GM12864 (cell line): ENCODE data around the gene CELSR1.

Source experiments
- DNase-seq: peaks from one replicate; pipeline ENCODE4 v3.0.0-alpha.2; 2011; ENCODE audit warnings: low read depth
- H3K4me3 ChIP-seq: 2 replicates; pipeline ENCODE4 v1.5.1; 2011; ENCODE audit warnings: mild to moderate bottlenecking, low read depth, low read length, control low read depth
- TF ChIP-seq, protein P1 (sequence below): IDR thresholded peaks from 2 replicates; pipeline ENCODE4 v1.5.1; 2011; ENCODE audit warnings: low read depth, mild to moderate bottlenecking, moderate library complexity, low read length, control low read depth, inconsistent platforms; ENCODE audit errors: missing control alignments

The CELSR1 gene, protein sequence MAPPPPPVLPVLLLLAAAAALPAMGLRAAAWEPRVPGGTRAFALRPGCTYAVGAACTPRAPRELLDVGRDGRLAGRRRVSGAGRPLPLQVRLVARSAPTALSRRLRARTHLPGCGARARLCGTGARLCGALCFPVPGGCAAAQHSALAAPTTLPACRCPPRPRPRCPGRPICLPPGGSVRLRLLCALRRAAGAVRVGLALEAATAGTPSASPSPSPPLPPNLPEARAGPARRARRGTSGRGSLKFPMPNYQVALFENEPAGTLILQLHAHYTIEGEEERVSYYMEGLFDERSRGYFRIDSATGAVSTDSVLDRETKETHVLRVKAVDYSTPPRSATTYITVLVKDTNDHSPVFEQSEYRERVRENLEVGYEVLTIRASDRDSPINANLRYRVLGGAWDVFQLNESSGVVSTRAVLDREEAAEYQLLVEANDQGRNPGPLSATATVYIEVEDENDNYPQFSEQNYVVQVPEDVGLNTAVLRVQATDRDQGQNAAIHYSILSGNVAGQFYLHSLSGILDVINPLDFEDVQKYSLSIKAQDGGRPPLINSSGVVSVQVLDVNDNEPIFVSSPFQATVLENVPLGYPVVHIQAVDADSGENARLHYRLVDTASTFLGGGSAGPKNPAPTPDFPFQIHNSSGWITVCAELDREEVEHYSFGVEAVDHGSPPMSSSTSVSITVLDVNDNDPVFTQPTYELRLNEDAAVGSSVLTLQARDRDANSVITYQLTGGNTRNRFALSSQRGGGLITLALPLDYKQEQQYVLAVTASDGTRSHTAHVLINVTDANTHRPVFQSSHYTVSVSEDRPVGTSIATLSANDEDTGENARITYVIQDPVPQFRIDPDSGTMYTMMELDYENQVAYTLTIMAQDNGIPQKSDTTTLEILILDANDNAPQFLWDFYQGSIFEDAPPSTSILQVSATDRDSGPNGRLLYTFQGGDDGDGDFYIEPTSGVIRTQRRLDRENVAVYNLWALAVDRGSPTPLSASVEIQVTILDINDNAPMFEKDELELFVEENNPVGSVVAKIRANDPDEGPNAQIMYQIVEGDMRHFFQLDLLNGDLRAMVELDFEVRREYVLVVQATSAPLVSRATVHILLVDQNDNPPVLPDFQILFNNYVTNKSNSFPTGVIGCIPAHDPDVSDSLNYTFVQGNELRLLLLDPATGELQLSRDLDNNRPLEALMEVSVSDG (N-terminal part only)

DNA sequence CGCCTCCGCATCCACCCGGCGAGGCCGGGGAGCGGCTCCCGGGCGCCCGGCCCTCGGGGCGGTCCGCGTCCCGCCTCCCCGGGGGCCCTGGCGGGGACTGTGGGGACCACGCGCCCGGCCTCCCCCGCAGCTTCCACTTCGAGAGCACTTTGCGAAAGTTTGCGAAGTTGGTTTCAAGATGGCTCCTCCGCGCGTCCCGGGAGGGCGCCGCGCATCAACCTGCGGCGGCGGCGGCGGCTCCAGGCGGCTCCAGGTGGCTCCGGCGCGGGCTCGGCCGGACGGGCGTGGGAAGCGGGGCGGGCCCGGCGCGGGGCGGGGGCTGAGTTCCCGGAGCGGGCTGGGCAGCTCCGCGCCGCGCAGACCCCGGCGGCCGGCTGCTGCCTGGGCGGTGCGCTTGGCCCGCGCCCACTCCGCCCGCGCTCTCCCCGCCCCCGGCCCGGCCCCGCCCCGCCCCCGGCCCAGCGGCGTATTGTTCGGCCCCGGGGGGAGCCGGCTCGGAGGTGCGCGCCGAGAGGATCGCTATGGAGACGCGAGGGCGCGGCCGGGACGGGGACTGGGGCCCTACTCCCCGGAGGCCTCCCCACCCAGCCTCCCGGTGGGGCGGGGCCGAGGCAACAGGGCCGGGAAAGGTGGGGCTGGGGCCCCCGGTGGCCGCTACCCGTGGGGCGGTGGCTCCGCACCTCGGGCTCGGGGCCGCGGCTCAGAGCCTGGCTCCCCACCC is at the start of gene CELSR1:
Gene CELSR1, minus strand, starts transcription at position 396 of the 721 bp plus-strand sequence. CDS start 450 bp downstream, outside the sequence.
- DNase-seq: no peak
- TF ChIP-seq, protein P1, sequence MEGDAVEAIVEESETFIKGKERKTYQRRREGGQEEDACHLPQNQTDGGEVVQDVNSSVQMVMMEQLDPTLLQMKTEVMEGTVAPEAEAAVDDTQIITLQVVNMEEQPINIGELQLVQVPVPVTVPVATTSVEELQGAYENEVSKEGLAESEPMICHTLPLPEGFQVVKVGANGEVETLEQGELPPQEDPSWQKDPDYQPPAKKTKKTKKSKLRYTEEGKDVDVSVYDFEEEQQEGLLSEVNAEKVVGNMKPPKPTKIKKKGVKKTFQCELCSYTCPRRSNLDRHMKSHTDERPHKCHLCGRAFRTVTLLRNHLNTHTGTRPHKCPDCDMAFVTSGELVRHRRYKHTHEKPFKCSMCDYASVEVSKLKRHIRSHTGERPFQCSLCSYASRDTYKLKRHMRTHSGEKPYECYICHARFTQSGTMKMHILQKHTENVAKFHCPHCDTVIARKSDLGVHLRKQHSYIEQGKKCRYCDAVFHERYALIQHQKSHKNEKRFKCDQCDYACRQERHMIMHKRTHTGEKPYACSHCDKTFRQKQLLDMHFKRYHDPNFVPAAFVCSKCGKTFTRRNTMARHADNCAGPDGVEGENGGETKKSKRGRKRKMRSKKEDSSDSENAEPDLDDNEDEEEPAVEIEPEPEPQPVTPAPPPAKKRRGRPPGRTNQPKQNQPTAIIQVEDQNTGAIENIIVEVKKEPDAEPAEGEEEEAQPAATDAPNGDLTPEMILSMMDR: no peak
- H3K4me3 ChIP-seq: no peak within 1 kb of the TSS

DNA sequence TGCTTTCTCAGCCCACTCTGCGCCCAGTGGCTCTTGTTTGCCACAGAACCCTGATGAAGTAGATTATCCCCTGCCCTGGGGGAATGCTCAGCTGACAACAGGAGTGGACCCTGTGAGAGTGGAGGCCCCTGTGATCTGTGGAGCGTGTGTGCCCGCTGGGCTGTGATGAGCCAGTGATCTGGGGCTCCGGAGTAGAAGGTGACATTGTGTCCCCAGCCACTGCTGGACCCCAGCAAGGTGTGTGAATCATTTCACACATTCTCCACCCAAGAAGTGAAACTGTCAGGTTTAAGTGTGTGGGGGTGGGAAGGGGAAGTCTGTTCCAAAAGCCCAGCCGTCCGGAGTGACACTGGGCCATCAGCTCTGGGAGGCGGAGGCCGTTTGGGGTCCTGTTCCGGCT is 49.6 kb upstream of the CELSR1 start:
- DNase-seq: no peak
- no peak overlapping the region for H3K4me3 ChIP-seq
- TF ChIP-seq, protein P1: no peak

DNA sequence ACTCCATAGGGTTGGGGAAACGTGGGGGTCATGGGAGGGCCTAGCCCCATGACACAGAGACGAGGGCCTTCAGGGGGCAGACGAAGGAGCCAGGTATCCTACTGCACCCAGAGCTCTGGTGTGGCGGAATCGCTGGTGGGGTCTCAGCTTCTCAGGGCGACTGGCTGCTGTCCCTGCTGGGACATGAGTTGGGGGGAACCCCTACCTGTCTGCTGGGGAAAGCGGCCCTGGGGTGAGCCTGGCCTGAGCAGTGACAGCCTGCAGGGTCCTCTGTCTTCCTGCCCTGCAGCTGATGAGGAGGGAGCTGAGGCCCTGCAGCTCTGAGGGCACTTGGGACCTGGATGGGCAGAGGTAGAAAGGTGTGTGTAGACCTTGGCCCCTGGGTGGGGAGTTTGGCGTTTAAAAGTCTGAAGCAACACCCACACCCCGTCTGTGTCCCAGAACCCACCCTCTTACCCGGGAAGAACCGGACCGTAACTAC is 49.2 kb upstream of the CELSR1 start:
- no peak overlapping the region for H3K4me3 ChIP-seq
- DNase-seq: no peak
- TF ChIP-seq, protein P1: no peak

DNA sequence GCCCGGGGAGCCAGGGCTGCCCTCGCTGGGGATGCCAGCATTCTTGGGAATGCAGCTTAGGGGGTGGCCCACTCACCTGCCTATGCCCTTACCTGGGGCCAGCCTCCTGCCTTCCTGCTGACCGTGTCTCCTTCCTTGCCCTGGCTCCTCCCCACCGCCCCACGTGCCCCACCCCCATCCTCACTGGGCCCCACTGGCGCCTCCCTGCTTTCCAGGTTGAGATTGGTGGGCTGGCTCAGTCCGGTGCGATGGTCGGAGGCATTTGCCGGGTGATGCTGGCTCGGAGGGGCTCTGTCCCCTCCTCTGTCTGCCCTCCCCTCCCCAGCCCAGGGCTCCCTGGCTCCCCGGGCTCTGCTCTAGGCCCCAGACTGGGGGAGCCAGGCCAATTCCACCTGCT is 48.7 kb upstream of the CELSR1 start:
- DNase-seq: no peak
- TF ChIP-seq, protein P1: no peak
- no peak overlapping the region for H3K4me3 ChIP-seq

DNA sequence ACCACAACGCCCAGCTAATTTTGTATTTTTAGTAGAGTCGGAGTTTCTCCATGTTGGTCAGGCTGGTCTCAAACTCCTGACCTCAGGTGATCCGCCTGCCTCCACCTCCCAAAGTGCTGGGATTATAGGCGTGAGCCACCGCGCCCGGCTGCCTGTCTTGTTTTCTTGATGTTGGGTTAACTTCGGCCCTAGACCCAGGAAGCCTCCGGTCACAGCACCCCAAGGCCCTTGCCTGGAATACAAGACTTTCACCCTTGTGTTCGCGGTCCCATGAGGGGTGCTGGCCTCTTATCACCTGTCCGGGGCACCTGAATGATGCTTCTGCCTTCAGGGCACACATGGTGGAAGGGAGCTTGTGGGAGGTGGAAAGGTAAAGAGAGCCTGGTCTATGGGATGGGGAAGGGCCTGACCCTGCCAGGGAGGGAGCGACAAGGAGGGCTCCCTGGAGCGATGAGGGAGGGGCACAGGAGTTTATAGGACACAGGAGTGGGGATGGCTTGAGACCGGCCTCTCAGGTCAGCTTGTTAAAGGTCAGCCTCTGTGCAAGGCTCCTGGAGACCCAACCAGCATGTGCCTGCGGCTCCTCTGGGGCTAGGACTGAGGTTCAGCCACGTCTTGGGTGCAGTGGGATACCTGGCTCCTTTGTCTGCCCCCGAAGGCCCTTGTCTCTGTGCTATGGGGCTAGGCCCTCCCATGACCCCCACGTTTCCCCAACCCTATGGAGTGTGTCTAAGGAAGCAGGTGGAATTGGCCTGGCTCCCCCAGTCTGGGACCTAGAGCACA is 48.1 kb upstream of the CELSR1 start:
- no peak overlapping the region for H3K4me3 ChIP-seq
- TF ChIP-seq, protein P1: no peak
- no peak for DNase-seq
